HCT116 (cell line): ENCODE results near the gene DCDC2C.

ENCODE experiments used
- CEBPB ChIP-seq: IDR thresholded peaks from 2 replicates; pipeline ENCODE4 v1.6.1; 2012; ENCODE audit warnings: low read depth
- CTCF ChIP-seq, 3 experiments: fragments of 200-600 bp in 1 of 3; sonication (generic) in 1 of 3; IDR thresholded peaks in 2 of 3; conservative IDR thresholded peaks in 1 of 3; 2 replicates each; pipeline ENCODE4 v1.5.1; 2012 to 2017; ENCODE audit warnings: low read depth in 2 of 3, low read length in 2 of 3, antibody characterized with exemption in 1 of 3, borderline replicate concordance in 1 of 3, control low read depth in 1 of 3, mild to moderate bottlenecking in 1 of 3, mixed read lengths in 1 of 3, mixed run types in 1 of 3, moderate library complexity in 1 of 3; ENCODE audit not compliant: insufficient read depth in 1 of 3
- EGR1 ChIP-seq: IDR thresholded peaks from 2 replicates; pipeline ENCODE4 v1.6.1; 2012; ENCODE audit warnings: low read depth
- EZH2 ChIP-seq: fragments of 200-600 bp; sonication (generic); IDR thresholded peaks from 2 replicates; pipeline ENCODE4 v1.6.1; 2017; ENCODE audit warnings: antibody characterized with exemption, mixed run types
- EZH2phosphoT487 ChIP-seq: fragments of 200-600 bp; IDR thresholded peaks from 2 replicates; pipeline ENCODE4 v1.6.1; 2018; ENCODE audit warnings: antibody characterized with exemption, borderline replicate concordance
- JUND ChIP-seq: IDR thresholded peaks from 2 replicates; pipeline ENCODE4 v1.6.1; 2012
- POLR2A ChIP-seq: IDR thresholded peaks from 2 replicates; pipeline ENCODE4 v1.7.0; 2011; ENCODE audit warnings: borderline replicate concordance; ENCODE audit not compliant: insufficient read depth, insufficient read length; ENCODE audit errors: extremely low read depth
- POLR2AphosphoS5 ChIP-seq: IDR thresholded peaks from 2 replicates; pipeline ENCODE4 v1.6.1; 2011; ENCODE audit warnings: mild to moderate bottlenecking, low read depth, low read length, moderate library complexity
- RAD21 ChIP-seq: IDR thresholded peaks from 2 replicates; pipeline ENCODE4 v1.6.1; 2012; ENCODE audit warnings: low read depth, mild to moderate bottlenecking
- SIN3A ChIP-seq: IDR thresholded peaks from 2 replicates; pipeline ENCODE4 v1.6.1; 2012; ENCODE audit warnings: low read depth
- TF ChIP-seq, protein P1 (sequence below): IDR thresholded peaks from 2 replicates; pipeline ENCODE4 v1.6.1; 2011; ENCODE audit warnings: mild to moderate bottlenecking, low read length, moderate library complexity; ENCODE audit not compliant: insufficient replicate concordance; ENCODE audit errors: extremely low read depth
- TF ChIP-seq, protein P2 (sequence below): IDR thresholded peaks from 2 replicates; pipeline ENCODE4 v1.6.1; 2012; ENCODE audit warnings: low read depth

GRCh38 chr2:3738454-3738853 lies 35.1 kb downstream of the DCDC2C start:
- no peak for TF ChIP-seq EZH2
- TF ChIP-seq JUND, result no peak
- TF ChIP-seq, protein P1, sequence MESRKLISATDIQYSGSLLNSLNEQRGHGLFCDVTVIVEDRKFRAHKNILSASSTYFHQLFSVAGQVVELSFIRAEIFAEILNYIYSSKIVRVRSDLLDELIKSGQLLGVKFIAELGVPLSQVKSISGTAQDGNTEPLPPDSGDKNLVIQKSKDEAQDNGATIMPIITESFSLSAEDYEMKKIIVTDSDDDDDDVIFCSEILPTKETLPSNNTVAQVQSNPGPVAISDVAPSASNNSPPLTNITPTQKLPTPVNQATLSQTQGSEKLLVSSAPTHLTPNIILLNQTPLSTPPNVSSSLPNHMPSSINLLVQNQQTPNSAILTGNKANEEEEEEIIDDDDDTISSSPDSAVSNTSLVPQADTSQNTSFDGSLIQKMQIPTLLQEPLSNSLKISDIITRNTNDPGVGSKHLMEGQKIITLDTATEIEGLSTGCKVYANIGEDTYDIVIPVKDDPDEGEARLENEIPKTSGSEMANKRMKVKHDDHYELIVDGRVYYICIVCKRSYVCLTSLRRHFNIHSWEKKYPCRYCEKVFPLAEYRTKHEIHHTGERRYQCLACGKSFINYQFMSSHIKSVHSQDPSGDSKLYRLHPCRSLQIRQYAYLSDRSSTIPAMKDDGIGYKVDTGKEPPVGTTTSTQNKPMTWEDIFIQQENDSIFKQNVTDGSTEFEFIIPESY, result no peak
- no peak for TF ChIP-seq EZH2phosphoT487
- no peak for TF ChIP-seq EGR1
- no peak for TF ChIP-seq POLR2AphosphoS5
- peak; percentile 42 to 62 (median 57); a peak in 4 of 6 replicates for TF ChIP-seq CTCF (IDR thresholded peaks at IDR 0.05 in 2 of 3, conservative IDR thresholded peaks at IDR 0.05 in 1 of 3; ENCODE audit: borderline replicate concordance in 1 of 3, insufficient read depth in 1 of 3, low read depth in 2 of 3, low read length in 2 of 3)
- no peak for TF ChIP-seq SIN3A
- no peak for TF ChIP-seq POLR2A
- no peak for TF ChIP-seq CEBPB
- TF ChIP-seq RAD21, result peak; percentile 64
- TF ChIP-seq, protein P2, sequence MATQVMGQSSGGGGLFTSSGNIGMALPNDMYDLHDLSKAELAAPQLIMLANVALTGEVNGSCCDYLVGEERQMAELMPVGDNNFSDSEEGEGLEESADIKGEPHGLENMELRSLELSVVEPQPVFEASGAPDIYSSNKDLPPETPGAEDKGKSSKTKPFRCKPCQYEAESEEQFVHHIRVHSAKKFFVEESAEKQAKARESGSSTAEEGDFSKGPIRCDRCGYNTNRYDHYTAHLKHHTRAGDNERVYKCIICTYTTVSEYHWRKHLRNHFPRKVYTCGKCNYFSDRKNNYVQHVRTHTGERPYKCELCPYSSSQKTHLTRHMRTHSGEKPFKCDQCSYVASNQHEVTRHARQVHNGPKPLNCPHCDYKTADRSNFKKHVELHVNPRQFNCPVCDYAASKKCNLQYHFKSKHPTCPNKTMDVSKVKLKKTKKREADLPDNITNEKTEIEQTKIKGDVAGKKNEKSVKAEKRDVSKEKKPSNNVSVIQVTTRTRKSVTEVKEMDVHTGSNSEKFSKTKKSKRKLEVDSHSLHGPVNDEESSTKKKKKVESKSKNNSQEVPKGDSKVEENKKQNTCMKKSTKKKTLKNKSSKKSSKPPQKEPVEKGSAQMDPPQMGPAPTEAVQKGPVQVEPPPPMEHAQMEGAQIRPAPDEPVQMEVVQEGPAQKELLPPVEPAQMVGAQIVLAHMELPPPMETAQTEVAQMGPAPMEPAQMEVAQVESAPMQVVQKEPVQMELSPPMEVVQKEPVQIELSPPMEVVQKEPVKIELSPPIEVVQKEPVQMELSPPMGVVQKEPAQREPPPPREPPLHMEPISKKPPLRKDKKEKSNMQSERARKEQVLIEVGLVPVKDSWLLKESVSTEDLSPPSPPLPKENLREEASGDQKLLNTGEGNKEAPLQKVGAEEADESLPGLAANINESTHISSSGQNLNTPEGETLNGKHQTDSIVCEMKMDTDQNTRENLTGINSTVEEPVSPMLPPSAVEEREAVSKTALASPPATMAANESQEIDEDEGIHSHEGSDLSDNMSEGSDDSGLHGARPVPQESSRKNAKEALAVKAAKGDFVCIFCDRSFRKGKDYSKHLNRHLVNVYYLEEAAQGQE, result no peak
